HG02981 (cell line): ENCODE measurements around the gene ZFAND2B.
A peak's percentile ranks its signal among the peaks of the same experiment; 100 is the strongest.

Experiments used
- ATAC-seq: cut with Tn5 transposase; IDR thresholded peaks from one replicate; pipeline ENCODE4 v1.9.1; 2021; ENCODE audit warnings: mild to moderate bottlenecking, moderate library complexity; ENCODE audit not compliant: unreplicated experiment

ZFAND2B gene

GRCh38 chr2:219206328-219207133, at the start of gene ZFAND2B:
TSS of gene ZFAND2B (plus strand) at chr2:219206782. CDS start at chr2:219206988, 206 bp downstream.
- ATAC-seq = peak; percentile 98

- ATAC-seq = no peak
Observed at GRCh38 chr2:219157396-219157795, 49.2 kb upstream of the ZFAND2B start.

DNA sequence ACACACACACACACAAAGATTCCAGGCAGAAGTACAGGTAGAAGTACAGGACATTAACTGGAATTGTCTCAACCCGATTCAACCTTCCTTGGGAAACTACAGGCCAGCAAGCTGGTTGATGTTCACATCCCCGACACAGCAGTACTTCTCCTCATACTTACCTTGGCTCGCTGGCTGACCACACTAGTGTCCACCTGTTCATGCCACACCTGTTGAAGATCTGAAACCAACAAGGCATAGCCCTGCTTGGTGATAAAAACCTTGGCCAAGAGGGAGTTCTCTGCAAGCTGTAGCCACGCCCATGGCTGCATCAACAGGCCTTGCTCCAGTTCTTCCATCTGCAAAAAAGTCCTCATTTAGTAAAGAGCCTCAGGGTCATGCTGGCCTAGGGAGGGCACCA, 48.6 kb upstream of the ZFAND2B start:
- ATAC-seq = no peak

- no peak for ATAC-seq
Observed at GRCh38 chr2:219158586-219158985, 48.0 kb upstream of the ZFAND2B start.

- peak; percentile 2 for ATAC-seq
Observed at GRCh38 chr2:219159771-219160185, 46.8 kb upstream of the ZFAND2B start.

- peak; percentile 81 for ATAC-seq
Observed at GRCh38 chr2:219160186-219161017, 46.2 kb upstream of the ZFAND2B start, which contains the start of gene NHEJ1. TSS of gene NHEJ1 (minus strand) at chr2:219160815. CDS start at chr2:219158362, 2,453 bp downstream.

- ATAC-seq = no peak
Observed at GRCh38 chr2:219161097-219161496, 45.5 kb upstream of the ZFAND2B start.

- no peak for ATAC-seq
Observed at GRCh38 chr2:219163156-219163555, 43.4 kb upstream of the ZFAND2B start.

- ATAC-seq = no peak
Observed at GRCh38 chr2:219165058-219165911, 41.3 kb upstream of the ZFAND2B start.

GRCh38 chr2:219167997-219168396, 38.6 kb upstream of the ZFAND2B start:
- ATAC-seq = no peak

DNA sequence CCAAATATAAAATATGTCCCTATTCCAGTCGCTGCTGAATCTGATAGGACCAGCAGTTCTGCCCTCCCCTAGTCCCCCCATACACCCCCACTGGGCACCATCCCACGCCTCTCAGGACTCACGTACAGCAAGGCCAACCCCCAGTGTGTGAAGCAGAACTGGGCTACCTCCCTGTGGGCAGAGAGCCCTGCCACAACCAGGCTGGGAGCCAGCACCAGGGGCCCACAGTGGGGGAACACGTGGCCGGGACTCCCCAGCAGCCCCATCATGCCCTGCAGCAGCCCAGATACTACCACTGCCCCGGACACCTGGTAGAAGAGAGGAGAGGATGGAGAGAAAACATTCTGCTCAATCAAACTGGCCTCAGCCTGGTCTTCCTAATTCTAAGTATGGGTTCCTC, 38.1 kb upstream of the ZFAND2B start:
- no peak for ATAC-seq

GRCh38 chr2:219168932-219169331, 37.6 kb upstream of the ZFAND2B start:
- no peak for ATAC-seq

GRCh38 chr2:219169930-219170654, 36.5 kb upstream of the ZFAND2B start, which contains the start of gene SLC23A3:
TSS of gene SLC23A3 (minus strand) at chr2:219170029. CDS start at chr2:219169984, 45 bp downstream.
- no peak for ATAC-seq

GRCh38 chr2:219171231-219171651, 35.3 kb upstream of the ZFAND2B start:
- ATAC-seq = no peak

DNA sequence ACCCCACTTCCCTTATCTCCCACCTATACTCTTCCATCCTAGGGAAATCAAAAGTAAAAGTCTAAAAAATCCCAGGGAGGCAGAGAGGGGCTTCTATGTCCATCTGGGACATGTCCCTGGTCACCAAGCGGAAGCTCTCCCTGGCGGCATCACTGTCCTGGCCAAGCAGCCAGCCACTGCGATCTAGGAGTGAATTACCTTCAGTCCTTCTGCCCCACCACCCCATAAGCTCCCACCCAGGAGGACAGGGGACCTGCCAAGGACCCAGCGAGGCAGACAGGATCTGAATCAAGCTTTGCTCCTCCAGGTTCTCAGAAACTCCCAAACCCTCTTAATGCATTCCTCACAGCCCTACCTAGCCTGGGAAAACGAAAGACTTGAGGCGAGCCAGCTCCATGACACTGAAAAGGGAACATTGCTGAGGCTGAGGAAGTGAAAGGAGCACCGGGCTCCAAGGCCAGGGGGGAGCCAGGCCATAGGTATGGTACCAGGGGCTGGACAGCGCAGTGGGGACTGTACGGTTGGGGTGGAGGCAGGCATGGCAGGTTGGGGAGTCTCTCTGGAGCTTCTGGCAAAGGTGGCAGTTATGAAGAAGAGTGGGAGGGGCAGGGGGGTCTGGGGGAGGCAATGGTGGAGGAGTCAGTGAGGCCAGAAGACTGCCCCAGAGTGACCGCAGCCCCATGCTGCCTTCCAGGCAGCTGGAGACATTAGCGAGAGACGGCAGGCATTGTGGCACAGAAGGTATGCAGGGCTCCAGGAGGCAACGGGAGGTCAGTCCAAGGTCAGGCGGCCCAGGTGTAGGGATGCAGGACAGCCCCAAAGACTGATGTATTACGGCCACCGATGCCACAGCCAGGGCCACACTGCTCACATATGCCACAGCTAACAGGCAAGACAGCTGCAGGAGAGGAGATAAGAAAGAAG, 34.1 kb upstream of the ZFAND2B start:
- no peak for ATAC-seq

DNA sequence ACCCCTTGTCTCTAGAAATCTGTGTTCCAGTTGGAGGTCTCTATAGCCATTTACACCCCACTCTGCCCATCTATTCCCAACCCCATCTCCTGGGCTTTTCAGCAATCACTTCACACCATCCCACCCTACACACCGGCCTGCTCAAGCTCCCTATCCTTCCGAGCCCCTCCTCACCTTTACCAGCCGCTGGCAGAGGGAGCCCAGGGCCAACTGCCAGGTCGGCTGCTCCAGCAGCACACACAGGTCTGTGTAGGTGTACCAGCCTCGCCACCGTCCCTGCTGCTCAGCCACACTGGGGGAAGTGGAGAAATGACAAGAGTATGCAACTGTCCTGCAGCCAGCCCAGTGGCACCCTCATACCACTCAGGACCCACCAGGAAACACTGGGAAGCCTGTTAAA, 33.4 kb upstream of the ZFAND2B start:
- ATAC-seq = no peak

GRCh38 chr2:219174146-219174545, 32.4 kb upstream of the ZFAND2B start:
- no peak for ATAC-seq

DNA sequence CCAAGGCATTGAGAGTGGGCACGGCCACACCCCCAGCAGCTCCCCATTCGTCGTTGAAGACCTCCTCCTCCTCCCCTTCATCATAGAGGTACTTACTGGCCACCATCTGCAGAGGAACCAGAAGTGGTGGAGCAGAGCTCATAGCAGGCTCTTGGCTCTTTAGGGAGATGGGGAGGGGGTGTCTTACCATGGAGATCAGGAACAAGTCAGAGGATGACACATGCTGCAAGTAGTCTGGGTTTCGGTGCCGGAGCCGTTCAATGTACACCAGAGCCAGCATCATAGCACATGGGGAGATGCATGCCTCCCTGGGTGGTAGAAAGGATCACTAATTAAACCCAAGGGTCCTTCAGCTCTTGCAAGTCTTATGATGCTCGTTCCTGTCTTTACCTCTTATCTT, 31.8 kb upstream of the ZFAND2B start:
- no peak for ATAC-seq

DNA sequence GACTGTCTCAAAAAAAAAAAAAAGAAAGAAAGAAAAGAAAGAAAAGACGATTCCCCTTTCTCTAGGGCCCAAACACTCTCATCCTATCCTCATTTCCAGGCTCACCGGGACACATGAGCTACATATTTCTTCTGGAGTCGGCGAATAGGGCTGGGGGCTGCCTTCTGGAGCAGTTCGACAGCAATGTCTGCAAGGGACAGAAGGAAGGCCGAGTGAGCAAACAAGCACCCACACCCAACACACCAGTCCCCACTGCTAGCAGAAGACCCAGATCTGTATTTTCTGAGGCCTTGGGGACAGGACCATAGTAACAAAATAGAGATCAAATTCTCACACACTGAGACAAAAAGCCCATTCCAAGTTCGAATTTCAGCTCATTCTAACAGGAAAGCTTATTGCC, 31.1 kb upstream of the ZFAND2B start:
- ATAC-seq = no peak
